ENCODE data around the gene CTDSPL2.

Gene CTDSPL2

GRCh38 chr15:44532689-44533088, 105.3 kb downstream of the CTDSPL2 start:
- TF ChIP-seq CTCF (IDR thresholded peaks at IDR 0.05; ENCODE audit: insufficient read depth, low read length, missing control alignments): no peak
- ChIA-PET POLR2A (interaction anchor here (0.7 kb wide), 1 partner anchor 9 kb away, joined by 4 read pairs; no protein-coding TSS in a partner anchor), CTCF (interaction anchor here (1.0 kb wide), 1 partner anchor 33 kb away, joined by 3 read pairs; no protein-coding TSS in a partner anchor)
- no peak overlapping the region for H3K4me3 ChIP-seq (ENCODE audit: low read depth, low read length)
- DNase-seq (ENCODE audit: low read depth, low spot score): no peak

GRCh38 chr15:44535092-44535491, 107.7 kb downstream of the CTDSPL2 start:
- DNase-seq (ENCODE audit: low read depth, low spot score): no peak
- ChIA-PET POLR2A (no interaction called here), CTCF (no interaction called here)
- TF ChIP-seq CTCF (IDR thresholded peaks at IDR 0.05; ENCODE audit: insufficient read depth, low read length, missing control alignments): no peak
- no peak overlapping the region for H3K4me3 ChIP-seq (ENCODE audit: low read depth, low read length)

- no peak for TF ChIP-seq CTCF (IDR thresholded peaks at IDR 0.05; ENCODE audit: insufficient read depth, low read length, missing control alignments)
These were observed 108.3 kb downstream of the CTDSPL2 start for GRCh38 chr15:44535523-44536301.

GRCh38 chr15:44536302-44536961, 109.0 kb downstream of the CTDSPL2 start:
- ChIA-PET POLR2A (interaction anchor here (0.6 to 1.5 kb wide), 9 partner anchors 9 to 712 kb away, joined by 3 to 12 read pairs (median 5); partner anchors contain the start of genes GOLM2 and MFAP1), CTCF (interaction anchor here (1.0 to 3.0 kb wide), 2 partner anchors 10 to 17 kb away, joined by 3 to 15 read pairs; no protein-coding TSS in a partner anchor)
- peak; percentile 37 for DNase-seq (ENCODE audit: low read depth, low spot score)
- H3K4me3 ChIP-seq (ENCODE audit: low read depth, low read length): peak overlapping the region; percentile 78
- TF ChIP-seq CTCF (IDR thresholded peaks at IDR 0.05; ENCODE audit: insufficient read depth, low read length, missing control alignments): peak; percentile 62

More at GRCh38 chr15:44535523-44536301, 108.3 kb downstream of the CTDSPL2 start:
- ChIA-PET POLR2A (interaction anchor here (1.5 kb wide), 1 partner anchor 248 kb away, joined by 6 read pairs; the partner anchor contains the start of gene GOLM2), CTCF (interaction anchor here (3.0 kb wide), 1 partner anchor 11 kb away, joined by 15 read pairs; no protein-coding TSS in a partner anchor)
- DNase-seq (ENCODE audit: low read depth, low spot score): no peak
- peak overlapping the region; percentile 78 for H3K4me3 ChIP-seq (ENCODE audit: low read depth, low read length)

GRCh38 chr15:44536962-44537734, 109.7 kb downstream of the CTDSPL2 start, which contains the start of gene EIF3J:
TSS of gene EIF3J (plus strand) at chr15:44537147. CDS start at chr15:44537195, 48 bp downstream.
- peak; percentile 71 for DNase-seq (ENCODE audit: low read depth, low spot score)
- CTCF ChIA-PET: interaction anchor here (1.0 to 3.0 kb wide), 3 partner anchors 9 to 713 kb away, joined by 3 to 15 read pairs (median 3); partner anchors contain the start of gene MFAP1
- POLR2A ChIA-PET: interaction anchor here (0.6 to 1.5 kb wide), 9 partner anchors 9 to 713 kb away, joined by 3 to 12 read pairs (median 5); partner anchors contain the start of genes GOLM2 and MFAP1
- TF ChIP-seq CTCF (IDR thresholded peaks at IDR 0.05; ENCODE audit: insufficient read depth, low read length, missing control alignments): no peak
- H3K4me3 ChIP-seq (ENCODE audit: low read depth, low read length): peak within 1 kb of the TSS; percentile 84

All from AG04449 (cell line).